ENCODE measurements around the gene MIDN. TPM values are rescaled to one million over a fixed set of nuclear protein-coding genes. Genes with fewer than 3 reads are reported as not detected.

Gene MIDN
- total and polyA plus RNA-seq, 7 donors = 29.2 to 331 (median 147) TPM

- WGBS, 3 donors = 11 to 20% (median 12%) methylated on average over 26 to 28 of the region's 28 CpGs
- peak; percentile 77 to 87 for DNase-seq
- H3K27me3 ChIP-seq (ENCODE audit: insufficient read depth in 3 of 3, low read length in 2 of 3) = no peaks in the 10 kb centered on the region
- H3K9me3 ChIP-seq = no peaks in the 10 kb centered on the region
- H3K27ac ChIP-seq = peak overlapping the region; percentile 85
- ATAC-seq = peak; percentile 8 to 52 (median 16)
- intact Hi-C loops (cut with DNase I) = no loop called here
- peak overlapping the region; percentile 78 for H3K4me3 ChIP-seq
- TF ChIP-seq, protein P1, sequence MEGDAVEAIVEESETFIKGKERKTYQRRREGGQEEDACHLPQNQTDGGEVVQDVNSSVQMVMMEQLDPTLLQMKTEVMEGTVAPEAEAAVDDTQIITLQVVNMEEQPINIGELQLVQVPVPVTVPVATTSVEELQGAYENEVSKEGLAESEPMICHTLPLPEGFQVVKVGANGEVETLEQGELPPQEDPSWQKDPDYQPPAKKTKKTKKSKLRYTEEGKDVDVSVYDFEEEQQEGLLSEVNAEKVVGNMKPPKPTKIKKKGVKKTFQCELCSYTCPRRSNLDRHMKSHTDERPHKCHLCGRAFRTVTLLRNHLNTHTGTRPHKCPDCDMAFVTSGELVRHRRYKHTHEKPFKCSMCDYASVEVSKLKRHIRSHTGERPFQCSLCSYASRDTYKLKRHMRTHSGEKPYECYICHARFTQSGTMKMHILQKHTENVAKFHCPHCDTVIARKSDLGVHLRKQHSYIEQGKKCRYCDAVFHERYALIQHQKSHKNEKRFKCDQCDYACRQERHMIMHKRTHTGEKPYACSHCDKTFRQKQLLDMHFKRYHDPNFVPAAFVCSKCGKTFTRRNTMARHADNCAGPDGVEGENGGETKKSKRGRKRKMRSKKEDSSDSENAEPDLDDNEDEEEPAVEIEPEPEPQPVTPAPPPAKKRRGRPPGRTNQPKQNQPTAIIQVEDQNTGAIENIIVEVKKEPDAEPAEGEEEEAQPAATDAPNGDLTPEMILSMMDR (IDR thresholded peaks at IDR 0.05) = no peak
- H3K36me3 ChIP-seq (ENCODE audit: insufficient read depth in 1 of 2, low read depth in 1 of 2) = peaks cover 0 to 15% of the 10 kb centered on the region in 2 donors
- peaks cover 49% of the 10 kb centered on the region for H3K4me1 ChIP-seq
Observed at GRCh38 chr19:1261798-1262622, 13.6 kb downstream of the MIDN start.

DNA sequence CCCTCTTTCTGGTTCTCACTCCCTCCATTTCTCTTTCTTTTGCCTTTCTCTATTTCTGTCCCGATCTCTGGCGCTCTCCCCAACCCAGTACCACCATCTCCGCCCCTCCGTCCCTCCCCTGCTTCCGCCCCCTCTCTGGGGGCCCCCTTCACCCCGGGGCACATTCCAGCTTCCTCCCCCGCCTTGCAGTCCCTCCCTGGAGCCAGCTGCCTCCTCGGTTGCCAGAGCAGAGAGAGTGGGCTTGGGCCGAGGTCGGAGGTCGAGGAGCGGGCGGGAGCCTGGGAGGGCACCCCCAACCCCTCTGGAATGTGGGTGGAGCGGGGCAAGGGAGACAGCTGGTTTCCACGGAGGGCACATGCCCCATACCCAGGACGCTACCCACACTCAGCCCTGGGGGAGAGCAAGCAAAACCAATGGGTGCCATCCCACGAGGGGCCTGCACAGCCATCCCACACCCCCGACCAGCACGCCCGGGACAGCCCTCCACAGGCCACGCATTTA is 14.3 kb downstream of the MIDN start:
- H3K4me1 ChIP-seq = peaks cover 54% of the 10 kb centered on the region
- ATAC-seq (no peak), DNase-seq (peak in 1 of 2 donors; percentile 62)
- TF ChIP-seq, protein P1 (IDR thresholded peaks at IDR 0.05) = no peak
- intact Hi-C loops (cut with DNase I) = no loop called here
- H3K27ac ChIP-seq = peak overlapping the region; percentile 85
- H3K27me3 ChIP-seq (ENCODE audit: insufficient read depth in 3 of 3, low read length in 2 of 3) = no peaks in the 10 kb centered on the region
- no peak overlapping the region for H3K4me3 ChIP-seq
- WGBS, 3 donors = 54 to 70% (median 58%) methylated on average over 21 of the region's 21 CpGs
- H3K9me3 ChIP-seq = no peaks in the 10 kb centered on the region
- peaks cover 0 to 8% of the 10 kb centered on the region in 2 donors for H3K36me3 ChIP-seq (ENCODE audit: insufficient read depth in 1 of 2, low read depth in 1 of 2)

GRCh38 chr19:1263188-1263587 is 14.8 kb downstream of the MIDN start:
- Histone ChIP-seq H3K27me3 (ENCODE audit: insufficient read depth in 3 of 3, low read length in 2 of 3) (no peaks in the 10 kb centered on the region), H3K4me1 (peaks cover 54% of the 10 kb centered on the region), H3K4me3 (no peak overlapping the region), H3K36me3 (ENCODE audit: insufficient read depth in 1 of 2, low read depth in 1 of 2) (peaks cover 0 to 3% of the 10 kb centered on the region in 2 donors), H3K27ac (peak overlapping the region; percentile 85), H3K9me3 (no peaks in the 10 kb centered on the region)
- intact Hi-C loops (cut with DNase I) = no loop called here
- 76 to 79% (median 79%) methylated on average over 5 of the region's 5 CpGs for WGBS, 3 donors
- DNase-seq (peak in 1 of 2 donors; percentile 53), ATAC-seq (no peak)
- TF ChIP-seq, protein P1 (IDR thresholded peaks at IDR 0.05) = no peak

DNA sequence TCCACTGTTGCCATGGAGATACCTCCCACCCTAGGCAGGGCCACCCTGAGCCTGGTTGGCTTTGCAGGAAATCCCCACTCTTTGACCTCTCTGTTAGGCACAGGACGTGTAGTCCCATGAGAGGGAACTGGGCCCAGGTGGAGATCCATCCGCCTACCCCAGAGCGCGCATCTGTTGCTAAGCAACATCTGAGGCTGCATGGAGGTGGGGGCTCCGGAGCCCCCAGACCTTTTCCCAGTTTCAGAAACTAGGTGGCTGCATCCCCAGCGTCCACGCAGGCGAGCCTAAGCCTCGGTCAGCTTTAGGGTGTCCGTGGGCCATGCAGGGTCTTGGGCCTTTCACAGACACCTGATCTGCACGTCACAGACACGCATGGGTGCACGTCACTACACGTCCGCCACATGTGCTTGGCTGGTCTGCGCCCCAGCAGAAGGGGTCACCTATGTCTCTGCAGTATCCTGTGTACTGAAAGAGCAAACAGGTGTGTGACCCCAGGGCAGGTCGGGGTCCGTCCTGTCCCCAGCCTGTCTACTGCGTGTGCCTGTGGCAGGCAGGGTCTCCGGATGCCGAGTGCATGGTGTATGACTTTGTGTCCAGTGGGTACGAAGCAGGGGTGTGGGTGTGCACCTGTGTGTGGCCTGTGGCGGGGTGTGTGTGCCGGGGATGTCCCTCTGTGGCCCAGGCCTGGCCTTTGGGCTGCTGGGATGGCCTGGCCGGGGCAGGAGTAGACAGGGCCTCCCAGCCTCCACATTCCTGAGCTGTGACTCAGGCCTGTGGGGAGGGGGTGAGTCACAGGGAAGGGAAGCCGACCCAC is 16.6 kb downstream of the MIDN start:
- Histone ChIP-seq H3K27me3 (ENCODE audit: insufficient read depth in 3 of 3, low read length in 2 of 3) (no peaks in the 10 kb centered on the region), H3K4me1 (peaks cover 45% of the 10 kb centered on the region), H3K36me3 (ENCODE audit: insufficient read depth in 1 of 2, low read depth in 1 of 2) (no peaks in the 10 kb centered on the region), H3K4me3 (peak overlapping the region; percentile 69), H3K27ac (peak overlapping the region; percentile 85), H3K9me3 (no peaks in the 10 kb centered on the region)
- ATAC-seq = peak in 1 of 4 donors; percentile 8
- intact Hi-C loops (cut with DNase I) = no loop called here
- TF ChIP-seq, protein P1 (IDR thresholded peaks at IDR 0.05) = no peak
- 66 to 72% (median 68%) methylated on average over 26 of the region's 26 CpGs for WGBS, 3 donors
- DNase-seq = peak; percentile 86 to 87

Measured in psoas muscle (tissue), 8 donors.